Measurements from ENCODE around the gene PKHD1. TPM values are rescaled to one million over a fixed set of nuclear protein-coding genes. Genes with fewer than 3 reads are reported as not detected.
"Not testable (repeated sequence)": the region's sequence is repeated elsewhere in the genome, so short reads cannot be mapped to it uniquely, and the experiment has no call there.

Gene PKHD1
- total RNA-seq, 3 donors from 2014 or later, result not detected

DNA sequence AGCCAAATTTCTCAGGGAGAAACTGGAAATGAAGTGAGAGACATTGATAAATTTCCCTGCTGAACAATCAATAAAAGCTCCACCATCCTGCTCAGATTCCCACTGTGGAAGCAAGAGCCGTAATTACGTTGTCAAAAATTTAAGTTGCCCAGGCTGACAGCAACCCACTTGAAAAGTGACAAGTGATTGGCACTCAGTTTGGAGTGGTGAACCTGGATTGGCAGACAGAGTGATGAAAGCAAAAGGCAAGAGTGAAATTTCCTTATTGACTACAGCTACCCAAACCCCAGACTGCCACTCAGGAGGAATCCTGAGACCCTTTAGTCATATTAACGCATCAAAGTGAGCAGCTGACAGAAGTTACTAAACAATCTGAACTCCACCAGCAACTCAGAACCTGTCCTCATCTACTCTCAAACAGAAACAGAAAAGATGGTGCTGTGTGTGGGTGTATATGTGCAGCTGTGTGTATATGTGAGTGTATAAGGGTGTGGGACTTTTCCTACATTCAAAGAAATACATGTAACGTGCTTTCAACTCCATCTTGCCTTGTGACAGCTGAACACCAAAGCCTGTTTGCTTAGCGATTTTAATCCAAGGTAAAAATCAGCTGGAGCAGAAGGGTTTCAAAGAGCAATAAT lies 157.4 kb downstream of the PKHD1 start:
- DNase-seq, result no peak
- Mint-ChIP-seq H3K4me1 (ENCODE audit: low read depth) (no peaks in the 10 kb centered on the region), H3K4me3 (no peak overlapping the region), H3K27me3 (ENCODE audit: low read depth) (peaks cover 2% of the 10 kb centered on the region), H3K9me3 (no peaks in the 10 kb centered on the region), H3K36me3 (ENCODE audit: insufficient read depth) (no peaks in the 10 kb centered on the region)
- ATAC-seq, result no peak

DNA sequence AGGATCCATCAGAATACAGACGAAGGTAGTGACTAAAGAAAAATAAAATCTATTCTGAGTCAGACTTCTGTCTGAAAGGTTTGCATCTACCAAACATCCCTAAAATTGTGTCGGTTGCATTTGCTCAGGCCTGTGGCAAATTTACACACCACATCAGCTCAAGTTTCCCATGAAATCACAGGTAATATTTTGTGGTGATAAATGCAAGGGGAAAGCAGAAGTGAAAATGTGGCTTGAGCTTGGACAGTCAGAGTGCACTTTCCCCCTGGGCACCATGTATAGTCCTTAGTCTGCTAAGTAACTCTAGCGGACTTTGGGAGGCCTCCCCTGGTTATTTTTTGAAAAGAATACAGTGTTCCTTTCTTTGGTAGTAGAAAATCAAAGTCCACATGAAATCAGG lies 159.1 kb downstream of the PKHD1 start:
- peaks cover 2% of the 10 kb centered on the region for H3K27me3 Mint-ChIP-seq (ENCODE audit: low read depth)
- H3K4me1 Mint-ChIP-seq (ENCODE audit: low read depth), result no peaks in the 10 kb centered on the region
- DNase-seq, result no peak
- no peaks in the 10 kb centered on the region for H3K36me3 Mint-ChIP-seq (ENCODE audit: insufficient read depth)
- H3K4me3 Mint-ChIP-seq, result no peak overlapping the region
- no peaks in the 10 kb centered on the region for H3K9me3 Mint-ChIP-seq
- no peak for ATAC-seq

DNA sequence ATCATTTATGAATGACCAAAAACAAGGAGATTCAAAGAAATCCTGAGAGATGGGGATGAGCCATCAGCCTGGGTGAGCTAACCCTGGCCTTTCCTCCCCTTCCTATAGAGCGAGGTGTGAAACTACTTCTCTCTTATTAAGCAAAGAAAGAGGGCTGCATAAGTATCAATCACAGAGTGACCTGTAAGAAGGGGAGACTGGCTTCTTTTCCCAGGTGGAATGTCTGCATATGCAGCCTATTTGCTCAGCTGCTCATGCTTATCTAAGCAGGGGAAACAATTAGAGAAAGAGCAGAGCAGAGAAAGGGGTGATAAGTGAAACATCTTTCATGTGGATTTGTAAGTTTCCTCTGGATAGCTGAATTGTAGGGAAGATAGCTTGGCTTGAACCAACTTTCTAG lies 160.0 kb downstream of the PKHD1 start:
- ATAC-seq, result no peak
- Mint-ChIP-seq H3K27me3 (ENCODE audit: low read depth) (peaks cover 2% of the 10 kb centered on the region), H3K4me1 (ENCODE audit: low read depth) (no peaks in the 10 kb centered on the region), H3K9me3 (no peaks in the 10 kb centered on the region), H3K4me3 (no peak overlapping the region), H3K36me3 (ENCODE audit: insufficient read depth) (no peaks in the 10 kb centered on the region)
- no peak for DNase-seq

DNA sequence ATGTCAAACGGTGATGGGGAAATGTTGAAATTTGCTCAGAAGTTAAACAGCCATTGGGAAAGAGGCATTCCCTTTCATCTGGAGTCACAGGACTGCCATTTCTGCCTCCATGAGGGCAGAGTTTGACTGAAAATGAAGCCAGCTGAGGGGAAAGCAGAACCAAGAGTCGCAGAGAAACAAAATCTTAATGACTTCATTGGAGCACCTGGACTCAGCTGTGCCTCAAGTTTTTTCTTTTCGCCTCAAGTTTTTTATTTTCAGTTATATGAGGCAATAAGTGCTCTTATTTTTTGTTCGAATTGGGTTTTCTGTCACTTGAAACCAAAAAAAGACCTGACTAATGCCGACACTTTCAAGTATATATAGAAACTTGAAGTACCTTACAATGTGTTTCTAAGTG lies 161.3 kb downstream of the PKHD1 start:
- H3K36me3 Mint-ChIP-seq (ENCODE audit: insufficient read depth), result no peaks in the 10 kb centered on the region
- H3K9me3 Mint-ChIP-seq, result peaks cover 4% of the 10 kb centered on the region
- DNase-seq, result no peak
- no peak overlapping the region for H3K4me3 Mint-ChIP-seq
- H3K27me3 Mint-ChIP-seq (ENCODE audit: low read depth), result peaks cover 2% of the 10 kb centered on the region
- ATAC-seq, result no peak
- H3K4me1 Mint-ChIP-seq (ENCODE audit: low read depth), result no peaks in the 10 kb centered on the region

DNA sequence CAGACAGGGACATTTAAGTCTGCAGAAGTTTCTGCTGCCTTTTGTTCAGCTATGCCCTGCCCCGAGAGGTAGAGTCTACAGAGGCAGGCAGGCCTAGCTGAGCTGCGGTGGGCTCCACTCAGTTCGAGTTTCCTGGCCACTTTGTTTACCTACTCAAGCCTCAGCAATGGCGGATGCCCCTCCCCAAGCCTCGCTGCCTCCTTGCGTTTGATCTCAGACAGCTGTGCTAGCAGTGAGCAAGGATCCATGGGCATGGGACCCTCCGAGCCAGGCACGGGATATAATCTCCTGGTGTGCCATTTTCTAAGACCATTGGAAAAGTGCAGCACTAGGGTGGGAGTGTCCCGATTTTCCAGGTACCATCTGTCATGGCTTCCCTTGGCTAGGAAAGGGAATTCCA lies 164.9 kb downstream of the PKHD1 start:
- H3K36me3 Mint-ChIP-seq (ENCODE audit: insufficient read depth); DNase-seq; H3K27me3 Mint-ChIP-seq (ENCODE audit: low read depth); H3K4me1 Mint-ChIP-seq (ENCODE audit: low read depth); ATAC-seq; H3K4me3 Mint-ChIP-seq; H3K9me3 Mint-ChIP-seq: not testable (repeated sequence)

DNA sequence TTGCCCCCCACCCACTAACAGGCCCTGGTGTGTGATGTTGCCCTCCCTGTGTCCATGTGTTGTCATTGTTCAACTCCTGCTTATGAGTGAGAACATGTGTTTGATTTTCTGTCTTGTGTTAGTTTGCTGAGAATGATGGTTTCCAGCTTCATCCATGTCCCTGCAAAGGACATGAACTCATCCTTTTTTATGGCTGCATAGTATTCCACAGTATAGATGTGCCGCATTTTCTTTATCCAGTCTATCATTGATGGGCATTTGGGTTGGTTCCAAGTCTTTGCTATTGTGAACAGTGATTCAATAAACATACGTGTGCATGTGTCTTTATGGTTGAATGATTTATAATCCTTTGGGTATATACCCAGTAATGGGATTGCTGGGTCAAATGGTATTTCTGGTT lies 169.1 kb downstream of the PKHD1 start:
- not testable (repeated sequence) for H3K27me3 Mint-ChIP-seq (ENCODE audit: low read depth); H3K4me3 Mint-ChIP-seq; H3K36me3 Mint-ChIP-seq (ENCODE audit: insufficient read depth); ATAC-seq; H3K4me1 Mint-ChIP-seq (ENCODE audit: low read depth); DNase-seq; H3K9me3 Mint-ChIP-seq

DNA sequence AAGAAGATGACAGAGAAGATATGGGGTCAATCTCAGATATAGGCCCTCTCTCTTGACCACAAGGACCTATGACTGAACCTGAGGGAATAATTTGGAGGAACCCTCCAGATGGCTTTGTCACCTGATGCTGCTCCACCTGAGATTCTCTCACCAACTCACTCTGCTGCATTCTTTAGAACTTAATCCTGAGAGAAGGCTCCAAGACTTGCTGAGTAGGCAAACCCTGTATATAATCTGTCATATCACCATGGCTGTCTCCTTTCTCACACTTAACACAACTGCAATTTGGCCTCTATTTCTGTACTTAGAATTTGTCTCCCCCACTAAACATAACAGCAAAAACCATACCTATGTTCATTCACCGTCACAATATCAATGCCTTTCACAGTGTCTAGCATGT lies 172.3 kb downstream of the PKHD1 start:
- no peaks in the 10 kb centered on the region for H3K36me3 Mint-ChIP-seq (ENCODE audit: insufficient read depth)

DNA sequence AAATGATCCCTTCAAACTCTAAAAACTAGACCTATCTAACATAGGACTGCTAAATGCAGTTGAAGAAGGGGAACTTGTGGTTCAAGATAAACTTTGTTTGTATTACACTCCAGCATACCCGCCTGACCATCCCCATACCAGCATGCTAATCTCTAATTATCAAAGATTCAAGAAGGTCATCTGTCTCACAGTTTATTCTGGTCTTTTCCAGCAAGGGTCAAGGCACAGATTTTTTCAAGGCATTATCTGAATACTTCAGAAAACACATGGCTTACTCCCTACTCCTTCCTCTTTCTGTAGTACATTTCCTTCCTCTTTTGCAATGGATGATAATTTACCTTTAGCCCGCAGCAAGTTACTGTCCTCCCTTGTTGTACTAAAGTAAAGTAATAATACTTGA lies 174.1 kb downstream of the PKHD1 start:
- Mint-ChIP-seq H3K4me3 (no peak overlapping the region), H3K27me3 (ENCODE audit: low read depth) (peaks cover 5% of the 10 kb centered on the region), H3K9me3 (peaks cover under 1% of the 10 kb centered on the region), H3K36me3 (ENCODE audit: insufficient read depth) (no peaks in the 10 kb centered on the region), H3K4me1 (ENCODE audit: low read depth) (no peaks in the 10 kb centered on the region)
- no peak for DNase-seq
- ATAC-seq, result no peak

More for the DNA sequence above, 172.3 kb downstream of the PKHD1 start:
- Mint-ChIP-seq H3K9me3 (peaks cover 4% of the 10 kb centered on the region), H3K4me1 (ENCODE audit: low read depth) (no peaks in the 10 kb centered on the region), H3K4me3 (no peak overlapping the region), H3K27me3 (ENCODE audit: low read depth) (peaks cover 2% of the 10 kb centered on the region)
- ATAC-seq, result no peak
- no peak for DNase-seq

DNA sequence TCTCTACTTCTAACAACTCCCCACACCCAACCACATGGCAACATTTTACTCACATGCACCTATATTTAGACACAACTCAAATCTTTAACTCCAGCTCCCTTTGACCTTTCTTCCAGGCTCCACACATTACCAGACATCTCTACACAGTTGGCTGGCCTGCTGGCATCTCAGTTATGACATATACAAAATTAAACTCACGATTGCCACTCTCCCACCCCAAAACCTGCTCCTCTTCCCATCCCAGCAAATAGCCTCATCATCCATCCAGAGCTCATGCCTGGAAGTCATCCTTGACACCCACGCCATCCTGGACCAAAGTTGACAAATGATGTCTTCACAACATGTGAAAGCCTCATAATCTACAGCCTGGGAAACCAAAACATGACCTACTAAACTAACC lies 176.6 kb downstream of the PKHD1 start:
- H3K4me3 Mint-ChIP-seq, result no peak overlapping the region
- H3K9me3 Mint-ChIP-seq, result no peaks in the 10 kb centered on the region
- no peaks in the 10 kb centered on the region for H3K4me1 Mint-ChIP-seq (ENCODE audit: low read depth)
- peaks cover 5% of the 10 kb centered on the region for H3K27me3 Mint-ChIP-seq (ENCODE audit: low read depth)
- ATAC-seq, result no peak
- no peaks in the 10 kb centered on the region for H3K36me3 Mint-ChIP-seq (ENCODE audit: insufficient read depth)
- no peak for DNase-seq

DNA sequence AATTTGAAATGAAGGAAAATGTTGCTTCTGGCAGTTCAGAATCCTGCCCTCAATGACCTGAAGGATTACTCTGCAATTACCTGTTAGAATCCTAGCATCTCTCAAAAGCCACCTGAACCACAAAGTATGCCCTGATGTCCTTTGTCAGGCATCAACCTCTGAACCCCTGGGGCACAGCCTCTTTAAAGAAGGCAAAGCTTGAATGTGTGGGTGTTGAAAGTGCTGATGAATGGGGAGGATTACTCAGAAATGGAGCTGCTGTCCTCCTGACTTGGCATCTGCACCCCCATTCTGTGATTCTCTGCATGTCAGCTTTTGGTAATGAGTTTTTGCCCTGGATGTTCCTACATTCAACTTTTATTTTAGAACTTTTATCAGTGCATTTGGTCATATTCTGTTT lies 179.2 kb downstream of the PKHD1 start:
- no peak overlapping the region for H3K4me3 Mint-ChIP-seq
- H3K36me3 Mint-ChIP-seq (ENCODE audit: insufficient read depth), result no peaks in the 10 kb centered on the region
- no peaks in the 10 kb centered on the region for H3K4me1 Mint-ChIP-seq (ENCODE audit: low read depth)
- no peak for ATAC-seq
- DNase-seq, result no peak
- peaks cover 5% of the 10 kb centered on the region for H3K27me3 Mint-ChIP-seq (ENCODE audit: low read depth)
- no peaks in the 10 kb centered on the region for H3K9me3 Mint-ChIP-seq

DNA sequence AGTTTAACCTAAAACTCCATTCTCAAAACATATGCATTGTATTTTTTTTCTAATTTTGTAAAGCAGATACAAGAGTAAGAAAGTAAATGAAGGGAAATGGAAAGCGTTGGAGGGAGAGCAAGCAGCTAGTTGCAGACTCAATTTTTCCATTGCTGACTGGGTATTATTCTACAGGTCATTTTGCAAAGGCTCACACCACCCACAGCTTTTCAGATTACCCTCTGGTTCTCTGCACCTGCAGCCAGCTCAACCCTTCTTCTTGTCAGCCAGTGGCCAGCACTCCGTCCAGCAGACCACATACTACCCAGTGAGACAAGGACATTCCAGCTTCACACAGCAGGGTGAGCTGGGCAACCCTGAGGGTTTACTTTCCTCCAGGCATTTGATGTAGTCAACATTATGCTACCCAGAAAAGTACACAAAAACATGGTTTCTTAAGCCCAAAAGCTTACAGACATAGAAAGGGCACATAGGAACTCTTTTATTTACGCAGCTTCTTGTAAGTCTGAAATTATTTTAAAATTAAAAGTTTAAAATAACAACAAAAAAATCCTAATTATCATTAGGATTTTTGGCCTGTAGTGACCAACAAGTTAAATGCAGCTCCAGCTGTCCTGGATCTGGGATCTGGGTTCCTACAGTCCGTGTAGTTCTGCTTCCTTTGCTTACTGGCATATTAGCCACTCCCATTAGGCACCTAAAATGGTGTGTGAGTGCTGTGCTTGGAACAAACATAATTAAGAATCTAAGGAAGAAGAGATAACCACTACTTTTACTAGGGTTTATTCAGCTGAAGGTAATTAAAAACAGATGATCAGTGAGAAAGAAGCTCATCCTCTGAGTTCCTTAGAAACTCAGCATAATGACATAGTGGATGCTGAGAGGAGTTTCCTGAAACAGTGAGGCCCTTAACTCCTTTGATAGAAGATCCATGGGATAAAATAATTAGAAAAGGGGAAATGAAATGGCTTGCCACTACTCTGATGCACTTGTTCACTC lies 185.3 kb downstream of the PKHD1 start:
- no peaks in the 10 kb centered on the region for H3K27me3 Mint-ChIP-seq (ENCODE audit: low read depth)
- no peak for ATAC-seq
- no peak overlapping the region for H3K4me3 Mint-ChIP-seq
- no peak for DNase-seq
- no peaks in the 10 kb centered on the region for H3K4me1 Mint-ChIP-seq (ENCODE audit: low read depth)
- no peaks in the 10 kb centered on the region for H3K9me3 Mint-ChIP-seq
- H3K36me3 Mint-ChIP-seq (ENCODE audit: insufficient read depth), result no peaks in the 10 kb centered on the region

DNA sequence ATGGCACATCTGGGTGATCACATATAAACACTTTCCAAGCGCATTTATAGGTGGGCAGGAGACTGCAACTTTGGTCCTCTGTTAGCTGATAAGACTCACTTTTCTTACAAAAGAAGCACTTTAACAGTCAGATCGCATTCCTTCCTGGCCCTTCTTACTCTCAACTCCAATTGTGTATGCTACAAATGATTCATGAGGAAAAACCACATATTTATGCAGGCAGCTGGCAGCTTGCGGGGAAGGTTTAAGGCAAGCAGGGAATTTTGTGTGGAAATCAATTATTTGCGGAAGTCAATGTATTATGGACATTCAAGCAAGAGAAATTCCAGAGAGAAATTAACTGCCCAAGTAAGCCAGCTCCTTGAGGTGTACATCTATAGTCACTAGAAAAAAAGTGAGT lies 194.0 kb downstream of the PKHD1 start:
- Mint-ChIP-seq H3K9me3 (no peaks in the 10 kb centered on the region), H3K4me3 (no peak overlapping the region), H3K36me3 (ENCODE audit: insufficient read depth) (no peaks in the 10 kb centered on the region), H3K27me3 (ENCODE audit: low read depth) (peaks cover 4% of the 10 kb centered on the region), H3K4me1 (ENCODE audit: low read depth) (no peaks in the 10 kb centered on the region)
- no peak for DNase-seq
- ATAC-seq, result no peak

DNA sequence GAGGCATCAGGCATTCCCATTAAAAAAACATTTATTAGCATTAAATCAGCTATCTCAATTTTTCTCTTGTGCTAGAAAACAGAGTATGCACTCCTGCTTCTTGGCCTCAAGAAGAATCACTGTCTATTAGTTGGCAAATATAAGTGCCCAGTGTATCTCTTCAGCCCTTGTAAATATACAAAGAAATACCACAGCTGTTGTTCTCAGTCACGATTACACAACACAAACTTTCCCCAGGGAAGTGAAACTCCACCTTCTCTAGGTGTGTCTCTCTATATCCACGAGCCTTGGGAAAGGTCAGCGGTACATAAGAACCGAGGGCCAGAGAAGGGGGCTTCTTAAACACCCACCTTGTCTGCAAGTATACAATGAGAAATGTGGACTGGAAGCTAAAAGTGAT lies 194.7 kb downstream of the PKHD1 start:
- Mint-ChIP-seq H3K4me1 (ENCODE audit: low read depth) (no peaks in the 10 kb centered on the region), H3K27me3 (ENCODE audit: low read depth) (peaks cover 4% of the 10 kb centered on the region)

DNA sequence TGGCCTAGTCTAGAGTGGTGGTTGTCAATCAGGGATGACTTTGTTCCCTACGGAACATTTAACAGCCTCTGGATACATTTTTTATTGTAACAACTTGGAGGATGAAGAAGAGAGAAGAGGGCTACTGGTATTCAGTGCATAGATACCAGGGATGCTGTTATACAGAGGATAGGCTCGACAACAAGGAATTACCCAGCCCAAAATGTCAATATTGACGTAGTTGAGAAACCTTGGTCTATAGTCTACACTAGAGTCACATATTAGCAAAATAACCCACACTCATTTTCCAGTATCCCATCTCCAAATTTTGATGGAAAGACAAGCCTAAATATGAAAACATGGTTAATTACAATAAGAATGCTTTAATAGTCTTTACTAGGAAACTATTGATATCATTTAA lies 195.1 kb downstream of the PKHD1 start:
- Mint-ChIP-seq H3K27me3 (ENCODE audit: low read depth) (peaks cover 4% of the 10 kb centered on the region), H3K4me1 (ENCODE audit: low read depth) (no peaks in the 10 kb centered on the region), H3K36me3 (ENCODE audit: insufficient read depth) (no peaks in the 10 kb centered on the region), H3K9me3 (no peaks in the 10 kb centered on the region), H3K4me3 (no peak overlapping the region)
- ATAC-seq (no peak), DNase-seq (no peak)

More for the DNA sequence above, 194.7 kb downstream of the PKHD1 start:
- no peaks in the 10 kb centered on the region for H3K9me3 Mint-ChIP-seq
- no peak for ATAC-seq
- H3K36me3 Mint-ChIP-seq (ENCODE audit: insufficient read depth), result no peaks in the 10 kb centered on the region
- no peak for DNase-seq
- H3K4me3 Mint-ChIP-seq, result no peak overlapping the region

DNA sequence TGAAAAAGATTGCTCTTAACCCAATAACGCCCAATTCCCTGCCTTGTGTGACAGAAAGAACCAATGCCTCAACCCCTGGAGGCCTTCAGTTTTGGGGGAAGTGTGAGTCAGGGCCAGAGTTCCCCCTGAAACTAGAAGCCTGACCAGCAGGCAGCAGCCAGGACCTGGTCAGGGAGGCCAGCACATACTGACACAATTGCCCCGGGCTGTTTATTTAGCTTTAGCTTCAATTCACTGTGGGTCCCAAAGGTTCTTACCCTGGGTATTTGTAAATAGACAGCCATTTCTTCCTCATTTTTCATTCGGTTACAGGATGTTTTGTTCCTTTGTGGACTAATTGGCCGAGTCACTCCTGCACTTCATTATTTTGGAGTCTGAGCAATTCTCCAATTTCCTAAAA lies 195.6 kb downstream of the PKHD1 start:
- Mint-ChIP-seq H3K4me3 (no peak overlapping the region), H3K9me3 (no peaks in the 10 kb centered on the region), H3K27me3 (ENCODE audit: low read depth) (peaks cover 4% of the 10 kb centered on the region), H3K4me1 (ENCODE audit: low read depth) (no peaks in the 10 kb centered on the region), H3K36me3 (ENCODE audit: insufficient read depth) (no peaks in the 10 kb centered on the region)
- ATAC-seq (no peak), DNase-seq (no peak)
